Measurements from ENCODE around the gene DNAJB4.

DNAJB4 gene

DNA sequence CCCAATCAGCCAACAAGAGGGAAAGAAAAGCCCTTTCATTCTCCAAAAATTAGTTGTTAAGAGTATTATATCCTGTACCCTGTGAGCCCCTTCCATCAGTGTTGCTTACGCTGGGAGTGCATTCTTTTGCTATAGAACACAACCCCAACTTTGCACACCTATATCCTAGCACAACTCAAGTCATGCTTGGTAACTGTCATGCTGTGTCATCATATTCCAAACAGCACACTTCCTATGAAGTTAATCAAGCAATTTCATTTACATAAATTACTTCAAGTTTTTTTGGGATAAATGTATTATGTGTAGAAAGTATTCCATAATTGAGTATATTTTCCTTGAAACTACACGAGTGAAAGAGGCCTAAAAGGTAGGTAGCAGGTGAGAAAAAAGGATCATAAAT, 45.9 kb upstream of the DNAJB4 start:
- H3K4me1 ChIP-seq (ENCODE audit: insufficient read depth, poor library complexity, severe bottlenecking) = no peaks in the 10 kb centered on the region
- no peak for TF ChIP-seq CTCF (IDR thresholded peaks at IDR 0.05; ENCODE audit: poor library complexity, severe bottlenecking)
- H3K36me3 ChIP-seq (ENCODE audit: low read depth) = peaks cover 100% of the 10 kb centered on the region
- no peaks in the 10 kb centered on the region for H3K9me3 ChIP-seq (ENCODE audit: severe bottlenecking)
- ATAC-seq (ENCODE audit: low read depth) (no peak), DNase-seq (ENCODE audit: low spot score) (no peak)
- no peak overlapping the region for H3K27ac ChIP-seq (ENCODE audit: poor library complexity, severe bottlenecking)
- no peaks in the 10 kb centered on the region for H3K27me3 ChIP-seq (ENCODE audit: insufficient read depth, poor library complexity, severe bottlenecking)
- H3K4me3 ChIP-seq (ENCODE audit: severe bottlenecking) = no peak overlapping the region

GRCh38 chr1:77961392-77961791, 43.3 kb upstream of the DNAJB4 start:
- no peaks in the 10 kb centered on the region for H3K9me3 ChIP-seq (ENCODE audit: severe bottlenecking)
- H3K36me3 ChIP-seq (ENCODE audit: low read depth) = peaks cover 100% of the 10 kb centered on the region
- no peak for ATAC-seq (ENCODE audit: low read depth)
- H3K27ac ChIP-seq (ENCODE audit: poor library complexity, severe bottlenecking) = no peak overlapping the region
- H3K4me3 ChIP-seq (ENCODE audit: severe bottlenecking) = no peak overlapping the region
- H3K27me3 ChIP-seq (ENCODE audit: insufficient read depth, poor library complexity, severe bottlenecking) = no peaks in the 10 kb centered on the region
- no peak for DNase-seq (ENCODE audit: low spot score)
- no peaks in the 10 kb centered on the region for H3K4me1 ChIP-seq (ENCODE audit: insufficient read depth, poor library complexity, severe bottlenecking)
- TF ChIP-seq CTCF (IDR thresholded peaks at IDR 0.05; ENCODE audit: poor library complexity, severe bottlenecking) = no peak

DNA sequence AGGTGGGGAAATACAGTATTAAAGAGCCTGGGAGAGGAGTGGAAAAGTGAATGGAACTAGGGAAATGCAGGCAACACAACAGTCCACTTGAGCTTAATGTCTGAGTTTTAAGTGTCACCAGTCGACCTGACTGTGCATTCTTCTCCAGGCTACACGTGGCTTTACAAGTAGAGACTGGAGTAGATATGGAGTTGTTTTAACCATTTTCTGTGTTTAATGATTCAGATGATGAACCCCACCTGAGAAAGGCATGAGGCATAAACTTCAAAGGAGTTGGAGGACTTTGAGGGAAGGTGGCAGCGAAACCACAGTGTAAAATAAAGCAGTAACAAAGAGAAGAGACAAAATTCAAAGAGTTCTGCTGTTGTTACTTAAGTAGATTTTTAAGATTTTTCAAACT, 38.4 kb upstream of the DNAJB4 start:
- no peak for TF ChIP-seq CTCF (IDR thresholded peaks at IDR 0.05; ENCODE audit: poor library complexity, severe bottlenecking)
- H3K27ac ChIP-seq (ENCODE audit: poor library complexity, severe bottlenecking) = no peak overlapping the region
- H3K36me3 ChIP-seq (ENCODE audit: low read depth) = peaks cover 100% of the 10 kb centered on the region
- no peaks in the 10 kb centered on the region for H3K27me3 ChIP-seq (ENCODE audit: insufficient read depth, poor library complexity, severe bottlenecking)
- peaks cover 8% of the 10 kb centered on the region for H3K4me1 ChIP-seq (ENCODE audit: insufficient read depth, poor library complexity, severe bottlenecking)
- H3K4me3 ChIP-seq (ENCODE audit: severe bottlenecking) = no peak overlapping the region
- ATAC-seq (ENCODE audit: low read depth) (no peak), DNase-seq (ENCODE audit: low spot score) (no peak)
- no peaks in the 10 kb centered on the region for H3K9me3 ChIP-seq (ENCODE audit: severe bottlenecking)

DNA sequence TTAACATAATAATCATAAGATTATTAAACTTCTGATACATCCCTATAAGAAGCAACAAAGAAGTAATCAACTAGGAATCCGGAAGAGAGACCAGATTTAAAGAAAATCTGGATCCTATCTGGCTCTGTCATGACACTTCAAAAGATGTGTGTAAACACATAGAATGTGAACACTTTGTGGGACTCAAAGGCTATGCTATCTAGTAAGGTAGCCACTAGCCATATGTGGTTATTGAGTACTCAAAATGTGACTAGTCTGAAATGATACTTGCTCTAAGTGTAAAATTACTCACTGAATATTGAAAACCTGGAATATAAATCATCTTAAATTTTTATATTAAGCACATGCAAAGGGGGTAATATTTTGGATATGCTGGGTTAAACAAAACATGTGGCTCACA, 34.5 kb upstream of the DNAJB4 start:
- H3K4me3 ChIP-seq (ENCODE audit: severe bottlenecking) = no peak overlapping the region
- peaks cover 16% of the 10 kb centered on the region for H3K4me1 ChIP-seq (ENCODE audit: insufficient read depth, poor library complexity, severe bottlenecking)
- H3K9me3 ChIP-seq (ENCODE audit: severe bottlenecking) = no peaks in the 10 kb centered on the region
- no peaks in the 10 kb centered on the region for H3K27me3 ChIP-seq (ENCODE audit: insufficient read depth, poor library complexity, severe bottlenecking)
- no peak overlapping the region for H3K27ac ChIP-seq (ENCODE audit: poor library complexity, severe bottlenecking)
- peaks cover 98% of the 10 kb centered on the region for H3K36me3 ChIP-seq (ENCODE audit: low read depth)
- no peak for TF ChIP-seq CTCF (IDR thresholded peaks at IDR 0.05; ENCODE audit: poor library complexity, severe bottlenecking)
- ATAC-seq (ENCODE audit: low read depth) = no peak
- no peak for DNase-seq (ENCODE audit: low spot score)

GRCh38 chr1:77972080-77972479, 32.7 kb upstream of the DNAJB4 start:
- no peak for TF ChIP-seq CTCF (IDR thresholded peaks at IDR 0.05; ENCODE audit: poor library complexity, severe bottlenecking)
- no peak overlapping the region for H3K4me3 ChIP-seq (ENCODE audit: severe bottlenecking)
- H3K36me3 ChIP-seq (ENCODE audit: low read depth) = peaks cover 98% of the 10 kb centered on the region
- no peak for DNase-seq (ENCODE audit: low spot score)
- H3K27me3 ChIP-seq (ENCODE audit: insufficient read depth, poor library complexity, severe bottlenecking) = no peaks in the 10 kb centered on the region
- H3K4me1 ChIP-seq (ENCODE audit: insufficient read depth, poor library complexity, severe bottlenecking) = peaks cover 27% of the 10 kb centered on the region
- H3K27ac ChIP-seq (ENCODE audit: poor library complexity, severe bottlenecking) = no peak overlapping the region
- H3K9me3 ChIP-seq (ENCODE audit: severe bottlenecking) = no peaks in the 10 kb centered on the region
- no peak for ATAC-seq (ENCODE audit: low read depth)
